IPS DF 4.7 (cell line): ENCODE data around the gene UGT1A8.
"Not testable (repeated sequence)": the region's sequence is repeated elsewhere in the genome, so short reads cannot be mapped to it uniquely, and the experiment has no call there.

Source experiments
- DNase-seq: peaks from one replicate; pipeline ENCODE4 v3.0.0-alpha.2; 2013; ENCODE audit warnings: low spot score; ENCODE audit errors: extremely low read depth

The UGT1A8 gene

GRCh38 chr2:233639860-233640259 is 22.4 kb downstream of the UGT1A8 start:
- no peak for DNase-seq

GRCh38 chr2:233643128-233643527 is 25.7 kb downstream of the UGT1A8 start:
- no peak for DNase-seq

GRCh38 chr2:233646033-233646432 is 28.6 kb downstream of the UGT1A8 start:
- not testable (repeated sequence) for DNase-seq

- no peak for DNase-seq
These were observed 33.5 kb downstream of the UGT1A8 start for GRCh38 chr2:233650981-233651380.

GRCh38 chr2:233651430-233651829 is 34.0 kb downstream of the UGT1A8 start:
- DNase-seq: no peak

GRCh38 chr2:233654501-233654900 is 37.1 kb downstream of the UGT1A8 start:
- no peak for DNase-seq

GRCh38 chr2:233655043-233655442 is 37.6 kb downstream of the UGT1A8 start:
- DNase-seq: no peak

- DNase-seq: not testable (repeated sequence)
These were observed 38.5 kb downstream of the UGT1A8 start for GRCh38 chr2:233655943-233656342.

- DNase-seq: no peak
These were observed 39.0 kb downstream of the UGT1A8 start for GRCh38 chr2:233656443-233656842.

- DNase-seq: no peak
These were observed 41.2 kb downstream of the UGT1A8 start for GRCh38 chr2:233658610-233659009.

GRCh38 chr2:233663911-233664310 is 46.5 kb downstream of the UGT1A8 start:
- no peak for DNase-seq

- no peak for DNase-seq
These were observed 51.3 kb downstream of the UGT1A8 start for GRCh38 chr2:233668605-233669260.

GRCh38 chr2:233671290-233672161 is 54.1 kb downstream of the UGT1A8 start, which contains the start of gene UGT1A9:
Gene UGT1A9, plus strand, starts transcription at chr2:233671898. Its CDS starts 37 bp downstream, at chr2:233671935.
- DNase-seq: no peak

GRCh38 chr2:233672886-233673285 is 55.5 kb downstream of the UGT1A8 start:
- no peak for DNase-seq

- no peak for DNase-seq
These were observed 56.5 kb downstream of the UGT1A8 start for GRCh38 chr2:233673896-233674295.

- DNase-seq: no peak
These were observed 56.9 kb downstream of the UGT1A8 start for GRCh38 chr2:233674314-233674713.

GRCh38 chr2:233674995-233675394 is 57.6 kb downstream of the UGT1A8 start:
- no peak for DNase-seq

GRCh38 chr2:233676046-233676445 is 58.6 kb downstream of the UGT1A8 start:
- no peak for DNase-seq

GRCh38 chr2:233679196-233679595 is 61.8 kb downstream of the UGT1A8 start:
- no peak for DNase-seq

- no peak for DNase-seq
These were observed 63.1 kb downstream of the UGT1A8 start for GRCh38 chr2:233680361-233681045.

GRCh38 chr2:233681521-233682099 is 64.2 kb downstream of the UGT1A8 start, which contains the start of gene UGT1A7:
Gene UGT1A7, plus strand, starts transcription at chr2:233681901. Its CDS starts 37 bp downstream, at chr2:233681938.
- no peak for DNase-seq
